Measurements from ENCODE around the gene PITPNM1. TPM values are rescaled to one million over a fixed set of nuclear protein-coding genes. Genes with fewer than 3 reads are reported as not detected.

PITPNM1 gene
- total and polyA plus RNA-seq, 2 of the 13 experiments (the other 11 are each of a cell fraction or from before 2014, with no cell fraction given) = 8.2 to 8.5 TPM

DNA sequence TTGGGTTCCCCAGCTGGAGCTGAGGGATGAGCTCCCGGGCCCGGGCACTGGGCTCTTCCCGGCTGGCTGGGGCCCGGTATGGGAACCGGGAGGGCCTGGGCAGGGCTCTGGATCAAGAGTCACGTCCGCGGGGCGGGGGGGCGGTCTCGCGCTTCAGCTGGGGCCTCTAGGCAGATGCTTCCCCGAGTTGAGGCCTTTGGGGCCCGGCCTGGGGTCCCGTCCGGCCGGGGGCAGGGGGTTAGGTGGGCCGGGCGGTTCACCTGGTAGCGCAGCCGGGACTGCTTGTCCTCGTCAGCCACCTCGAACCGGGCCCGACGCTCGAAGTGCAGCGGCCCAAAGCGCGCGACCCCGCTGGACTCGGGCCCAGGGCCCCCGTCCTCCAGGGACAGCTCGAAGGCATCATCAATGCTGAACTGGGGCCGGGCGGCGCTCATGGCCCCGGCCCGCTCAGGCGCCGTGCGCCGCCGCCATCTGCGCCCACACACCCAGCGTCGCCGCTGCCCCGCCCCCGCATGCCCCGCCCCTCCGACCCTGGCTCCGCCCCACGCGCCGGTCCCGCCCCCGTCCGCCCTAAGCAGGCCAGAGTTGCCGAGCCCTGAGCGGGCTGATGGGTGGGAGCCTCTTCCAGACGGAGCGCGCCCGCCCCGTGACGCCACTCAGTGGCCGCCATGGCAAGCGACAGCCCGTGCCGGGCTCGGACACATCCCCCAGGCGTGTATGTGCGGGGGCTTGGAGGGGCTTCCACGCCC, 36.2 kb downstream of the PITPNM1 start, which contains the start of gene TMEM134 (continued):
- TF ChIP-seq, protein P1, sequence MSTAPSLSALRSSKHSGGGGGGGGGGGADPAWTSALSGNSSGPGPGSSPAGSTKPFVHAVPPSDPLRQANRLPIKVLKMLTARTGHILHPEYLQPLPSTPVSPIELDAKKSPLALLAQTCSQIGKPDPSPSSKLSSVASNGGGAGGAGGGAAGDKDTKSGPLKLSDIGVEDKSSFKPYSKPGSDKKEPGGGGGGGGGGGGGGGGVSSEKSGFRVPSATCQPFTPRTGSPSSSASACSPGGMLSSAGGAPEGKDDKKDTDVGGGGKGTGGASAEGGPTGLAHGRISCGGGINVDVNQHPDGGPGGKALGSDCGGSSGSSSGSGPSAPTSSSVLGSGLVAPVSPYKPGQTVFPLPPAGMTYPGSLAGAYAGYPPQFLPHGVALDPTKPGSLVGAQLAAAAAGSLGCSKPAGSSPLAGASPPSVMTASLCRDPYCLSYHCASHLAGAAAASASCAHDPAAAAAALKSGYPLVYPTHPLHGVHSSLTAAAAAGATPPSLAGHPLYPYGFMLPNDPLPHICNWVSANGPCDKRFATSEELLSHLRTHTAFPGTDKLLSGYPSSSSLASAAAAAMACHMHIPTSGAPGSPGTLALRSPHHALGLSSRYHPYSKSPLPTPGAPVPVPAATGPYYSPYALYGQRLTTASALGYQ (CRISPR knock-in tag; IDR thresholded peaks at IDR 0.05) = no peak
- TF ChIP-seq MIER3 (CRISPR knock-in tag; IDR thresholded peaks at IDR 0.05; ENCODE audit: borderline replicate concordance) (peak; percentile 40; the same call in 1 of the 2 replicates), MXD4 (CRISPR knock-in tag; IDR thresholded peaks at IDR 0.05) (no peak), ZNF251 (CRISPR knock-in tag; IDR thresholded peaks at IDR 0.05) (no peak), MED1 (CRISPR knock-in tag; IDR thresholded peaks at IDR 0.05) (peak; percentile 67), ZNF547 (CRISPR knock-in tag; IDR thresholded peaks at IDR 0.05) (no peak; the same call in 1 of the 2 replicates), NFYC (CRISPR knock-in tag; IDR thresholded peaks at IDR 0.05) (no peak), ZSCAN22 (CRISPR knock-in tag; IDR thresholded peaks at IDR 0.05) (no peak)
- TF ChIP-seq, protein P2, sequence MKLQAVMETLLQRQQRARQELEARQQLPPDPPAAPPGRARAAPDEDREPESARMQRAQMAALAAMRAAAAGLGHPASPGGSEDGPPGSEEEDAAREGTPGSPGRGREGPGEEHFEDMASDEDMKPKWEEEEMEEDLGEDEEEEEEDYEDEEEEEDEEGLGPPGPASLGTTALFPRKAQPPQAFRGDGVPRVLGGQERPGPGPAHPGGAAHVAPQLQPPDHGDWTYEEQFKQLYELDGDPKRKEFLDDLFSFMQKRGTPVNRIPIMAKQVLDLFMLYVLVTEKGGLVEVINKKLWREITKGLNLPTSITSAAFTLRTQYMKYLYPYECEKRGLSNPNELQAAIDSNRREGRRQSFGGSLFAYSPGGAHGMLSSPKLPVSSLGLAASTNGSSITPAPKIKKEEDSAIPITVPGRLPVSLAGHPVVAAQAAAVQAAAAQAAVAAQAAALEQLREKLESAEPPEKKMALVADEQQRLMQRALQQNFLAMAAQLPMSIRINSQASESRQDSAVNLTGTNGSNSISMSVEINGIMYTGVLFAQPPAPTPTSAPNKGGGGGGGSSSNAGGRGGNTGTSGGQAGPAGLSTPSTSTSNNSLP (IDR thresholded peaks at IDR 0.05; ENCODE audit: low read depth, low read length) = no peak
- TF ChIP-seq, protein P3, sequence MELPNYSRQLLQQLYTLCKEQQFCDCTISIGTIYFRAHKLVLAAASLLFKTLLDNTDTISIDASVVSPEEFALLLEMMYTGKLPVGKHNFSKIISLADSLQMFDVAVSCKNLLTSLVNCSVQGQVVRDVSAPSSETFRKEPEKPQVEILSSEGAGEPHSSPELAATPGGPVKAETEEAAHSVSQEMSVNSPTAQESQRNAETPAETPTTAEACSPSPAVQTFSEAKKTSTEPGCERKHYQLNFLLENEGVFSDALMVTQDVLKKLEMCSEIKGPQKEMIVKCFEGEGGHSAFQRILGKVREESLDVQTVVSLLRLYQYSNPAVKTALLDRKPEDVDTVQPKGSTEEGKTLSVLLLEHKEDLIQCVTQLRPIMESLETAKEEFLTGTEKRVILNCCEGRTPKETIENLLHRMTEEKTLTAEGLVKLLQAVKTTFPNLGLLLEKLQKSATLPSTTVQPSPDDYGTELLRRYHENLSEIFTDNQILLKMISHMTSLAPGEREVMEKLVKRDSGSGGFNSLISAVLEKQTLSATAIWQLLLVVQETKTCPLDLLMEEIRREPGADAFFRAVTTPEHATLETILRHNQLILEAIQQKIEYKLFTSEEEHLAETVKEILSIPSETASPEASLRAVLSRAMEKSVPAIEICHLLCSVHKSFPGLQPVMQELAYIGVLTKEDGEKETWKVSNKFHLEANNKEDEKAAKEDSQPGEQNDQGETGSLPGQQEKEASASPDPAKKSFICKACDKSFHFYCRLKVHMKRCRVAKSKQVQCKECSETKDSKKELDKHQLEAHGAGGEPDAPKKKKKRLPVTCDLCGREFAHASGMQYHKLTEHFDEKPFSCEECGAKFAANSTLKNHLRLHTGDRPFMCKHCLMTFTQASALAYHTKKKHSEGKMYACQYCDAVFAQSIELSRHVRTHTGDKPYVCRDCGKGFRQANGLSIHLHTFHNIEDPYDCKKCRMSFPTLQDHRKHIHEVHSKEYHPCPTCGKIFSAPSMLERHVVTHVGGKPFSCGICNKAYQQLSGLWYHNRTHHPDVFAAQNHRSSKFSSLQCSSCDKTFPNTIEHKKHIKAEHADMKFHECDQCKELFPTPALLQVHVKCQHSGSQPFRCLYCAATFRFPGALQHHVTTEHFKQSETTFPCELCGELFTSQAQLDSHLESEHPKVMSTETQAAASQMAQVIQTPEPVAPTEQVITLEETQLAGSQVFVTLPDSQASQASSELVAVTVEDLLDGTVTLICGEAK (IDR thresholded peaks at IDR 0.05) = no peak
- TF ChIP-seq, protein P3 (CRISPR knock-in tag; IDR thresholded peaks at IDR 0.05) = no peak
- TF ChIP-seq, protein P4, sequence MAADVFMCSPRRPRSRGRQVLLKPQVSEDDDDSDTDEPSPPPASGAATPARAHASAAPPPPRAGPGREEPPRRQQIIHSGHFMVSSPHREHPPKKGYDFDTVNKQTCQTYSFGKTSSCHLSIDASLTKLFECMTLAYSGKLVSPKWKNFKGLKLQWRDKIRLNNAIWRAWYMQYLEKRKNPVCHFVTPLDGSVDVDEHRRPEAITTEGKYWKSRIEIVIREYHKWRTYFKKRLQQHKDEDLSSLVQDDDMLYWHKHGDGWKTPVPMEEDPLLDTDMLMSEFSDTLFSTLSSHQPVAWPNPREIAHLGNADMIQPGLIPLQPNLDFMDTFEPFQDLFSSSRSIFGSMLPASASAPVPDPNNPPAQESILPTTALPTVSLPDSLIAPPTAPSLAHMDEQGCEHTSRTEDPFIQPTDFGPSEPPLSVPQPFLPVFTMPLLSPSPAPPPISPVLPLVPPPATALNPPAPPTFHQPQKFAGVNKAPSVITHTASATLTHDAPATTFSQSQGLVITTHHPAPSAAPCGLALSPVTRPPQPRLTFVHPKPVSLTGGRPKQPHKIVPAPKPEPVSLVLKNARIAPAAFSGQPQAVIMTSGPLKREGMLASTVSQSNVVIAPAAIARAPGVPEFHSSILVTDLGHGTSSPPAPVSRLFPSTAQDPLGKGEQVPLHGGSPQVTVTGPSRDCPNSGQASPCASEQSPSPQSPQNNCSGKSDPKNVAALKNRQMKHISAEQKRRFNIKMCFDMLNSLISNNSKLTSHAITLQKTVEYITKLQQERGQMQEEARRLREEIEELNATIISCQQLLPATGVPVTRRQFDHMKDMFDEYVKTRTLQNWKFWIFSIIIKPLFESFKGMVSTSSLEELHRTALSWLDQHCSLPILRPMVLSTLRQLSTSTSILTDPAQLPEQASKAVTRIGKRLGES (CRISPR knock-in tag; IDR thresholded peaks at IDR 0.05; ENCODE audit: borderline replicate concordance) = no peak

Measured in HepG2 (cell line).